NCI-H1105 (cell line): ENCODE measurements around the gene HADHA.

Experiments
- DNase-seq: peaks from one replicate; lab custom pipeline; 2025; lab: John Stamatoyannopoulos, UW

Gene HADHA

GRCh38 chr2:26191316-26192159 is 52.9 kb downstream of the HADHA start:
- no peak for DNase-seq

- no peak for DNase-seq
Observed at GRCh38 chr2:26190369-26190768, 54.1 kb downstream of the HADHA start.

DNA sequence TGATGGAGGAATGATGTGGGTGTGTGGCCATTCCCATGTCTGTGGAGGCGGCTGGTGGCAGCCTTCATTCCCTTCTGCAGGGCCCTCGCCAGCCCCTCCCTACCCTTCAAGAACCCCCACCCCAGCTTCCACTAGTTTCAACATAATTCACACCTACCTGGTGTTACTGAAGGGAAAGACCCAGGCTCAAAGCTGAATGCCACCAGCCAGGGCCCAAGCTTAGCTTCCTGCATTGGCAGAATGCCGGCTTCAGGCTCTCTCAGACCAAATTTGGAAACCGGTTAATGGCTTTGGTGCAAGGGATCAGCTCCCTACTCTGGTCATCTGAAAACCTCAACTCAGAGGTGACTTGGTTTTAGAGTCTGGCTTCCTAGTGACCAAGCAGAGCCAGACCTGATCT is 54.7 kb downstream of the HADHA start:
- no peak for DNase-seq

GRCh38 chr2:26189123-26189522 is 55.3 kb downstream of the HADHA start:
- DNase-seq = no peak

DNA sequence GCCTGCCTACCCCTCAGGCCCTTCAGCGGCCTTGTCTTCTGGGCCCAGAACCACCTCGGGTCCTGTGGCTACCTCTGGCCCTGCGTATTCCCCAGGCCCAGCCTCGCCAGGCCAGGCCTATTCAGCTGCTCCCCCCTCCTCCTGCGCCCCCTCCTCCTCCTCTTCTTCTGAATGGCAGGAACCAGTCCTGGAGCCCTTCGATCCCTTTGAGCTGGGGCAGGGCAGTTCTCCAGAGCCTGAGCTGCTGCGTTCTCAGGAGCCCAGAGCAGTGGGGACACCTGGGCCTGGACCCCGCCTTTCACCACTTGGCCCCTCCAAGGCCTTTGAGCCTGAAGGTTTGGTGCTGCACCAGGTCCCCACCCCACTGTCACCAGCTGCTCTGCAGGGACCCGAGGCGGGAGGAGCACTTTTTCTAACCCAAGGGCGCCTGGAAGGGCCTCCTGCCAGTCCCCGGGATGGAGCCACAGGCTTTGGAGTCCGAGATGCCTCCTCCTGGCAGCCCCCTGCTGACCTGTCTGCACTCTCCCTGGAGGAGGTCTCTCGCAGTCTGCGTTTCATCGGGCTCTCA is 56.8 kb downstream of the HADHA start:
- no peak for DNase-seq

- no peak for DNase-seq
Observed at GRCh38 chr2:26187114-26187513, 57.3 kb downstream of the HADHA start.

GRCh38 chr2:26185954-26186770 is 58.3 kb downstream of the HADHA start:
- DNase-seq = no peak

- DNase-seq = no peak
Observed at GRCh38 chr2:26185304-26185928, 59.0 kb downstream of the HADHA start.

- DNase-seq = no peak
Observed at GRCh38 chr2:26184555-26185303, 59.7 kb downstream of the HADHA start.

- no peak for DNase-seq
Observed at GRCh38 chr2:26184121-26184520, 60.3 kb downstream of the HADHA start.

- no peak for DNase-seq
Observed at GRCh38 chr2:26182887-26183630, 61.4 kb downstream of the HADHA start.

- no peak for DNase-seq
Observed at GRCh38 chr2:26182441-26182840, 62.0 kb downstream of the HADHA start.

DNA sequence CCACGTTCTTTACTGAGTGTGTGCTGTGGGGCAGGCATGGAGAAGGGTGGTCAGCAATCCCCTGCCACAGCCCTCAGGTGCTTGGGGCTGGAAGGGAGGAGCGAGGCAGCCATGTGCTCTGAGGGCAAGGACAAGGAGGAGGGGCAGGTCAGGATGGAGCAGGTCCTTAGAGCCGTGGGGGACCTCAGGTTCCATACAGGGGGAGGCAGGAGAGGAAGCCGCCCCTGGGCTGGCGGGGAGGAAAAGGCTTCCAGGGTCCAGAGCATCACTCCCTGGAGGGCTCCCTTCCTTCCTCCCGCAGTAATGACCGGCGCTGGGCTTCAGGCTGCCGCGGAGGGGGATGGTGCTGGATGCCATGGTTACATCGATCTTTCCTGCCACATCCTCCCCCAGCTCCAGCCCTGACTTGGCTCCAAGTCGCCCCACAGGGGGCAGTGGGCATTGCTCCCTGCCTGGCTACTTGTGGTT is 65.0 kb downstream of the HADHA start:
- no peak for DNase-seq

DNA sequence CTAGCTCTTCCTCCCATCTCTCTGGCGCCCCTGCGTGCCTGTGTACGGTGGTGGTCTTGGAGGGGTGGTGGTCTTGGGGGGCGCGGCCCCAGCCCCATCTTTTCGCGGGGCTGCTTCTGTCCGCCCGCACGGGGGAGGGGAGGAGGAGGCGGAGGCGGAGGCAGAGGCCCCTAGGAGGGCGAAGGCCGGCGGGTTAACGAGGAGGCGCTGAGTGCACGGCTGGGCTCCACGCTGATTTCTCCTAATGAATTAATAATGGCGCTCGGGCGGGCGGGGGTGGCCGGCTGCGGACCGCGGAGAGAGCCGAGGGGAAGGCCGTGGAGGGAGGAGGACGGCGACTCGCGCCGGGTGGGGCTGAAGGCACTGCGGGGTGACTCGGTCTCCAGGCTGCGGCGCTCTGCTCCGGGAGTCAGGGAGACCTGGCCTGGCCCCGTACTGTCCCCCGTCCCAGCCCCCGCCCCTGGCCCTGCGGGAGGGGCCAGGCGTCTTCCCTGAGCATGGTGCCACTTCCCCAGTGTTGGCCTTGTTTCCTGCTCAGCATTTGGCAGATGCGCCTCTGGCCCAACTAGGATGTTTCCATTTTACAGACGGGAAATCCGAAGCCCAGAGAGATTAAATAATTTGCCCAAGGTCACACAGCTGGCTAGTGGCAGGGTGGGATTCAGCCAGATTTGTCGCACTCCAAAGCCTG is 65.5 kb downstream of the HADHA start:
- no peak for DNase-seq

DNA sequence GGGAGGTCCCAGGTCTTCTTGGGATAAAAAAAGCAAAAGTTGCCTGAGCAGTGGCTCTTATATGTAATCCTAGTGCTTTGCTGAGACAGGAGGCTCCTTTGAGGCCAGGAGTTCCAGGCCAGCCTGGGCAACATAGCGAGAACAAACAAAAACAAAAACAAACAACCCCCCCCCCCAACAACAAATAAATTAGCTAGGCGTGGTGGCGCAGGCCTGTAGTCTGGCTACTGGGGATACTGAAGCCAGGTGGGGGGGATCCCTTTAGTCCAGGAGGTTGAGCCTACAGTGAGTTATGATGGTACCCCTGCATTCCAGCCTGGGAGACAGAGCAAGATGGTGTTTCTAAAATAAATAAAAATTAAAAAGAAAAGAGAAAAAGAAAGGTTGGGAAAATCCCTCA is 66.2 kb downstream of the HADHA start:
- no peak for DNase-seq

DNA sequence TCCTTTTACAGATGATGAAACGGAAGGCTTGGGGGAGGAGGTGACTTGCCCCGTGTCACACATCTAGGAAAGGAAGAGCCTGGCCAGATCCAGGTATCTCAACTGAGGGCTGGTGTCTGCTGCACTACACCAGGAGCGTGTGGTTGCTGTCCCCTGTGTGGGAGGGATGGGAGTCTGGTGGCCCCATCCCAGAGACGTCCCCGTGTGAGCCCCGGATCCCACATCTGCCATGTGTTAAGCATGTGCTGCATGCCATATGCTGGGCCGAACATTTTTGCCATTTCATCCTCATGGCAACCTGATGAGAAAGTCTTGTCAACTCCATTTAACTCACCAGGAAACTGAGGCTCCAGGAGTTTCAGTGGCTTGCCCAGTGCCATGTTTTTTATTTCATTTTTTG is 67.3 kb downstream of the HADHA start:
- no peak for DNase-seq

- no peak for DNase-seq
Observed at GRCh38 chr2:26176279-26176615, 68.2 kb downstream of the HADHA start.

- no peak for DNase-seq
Observed at GRCh38 chr2:26175466-26176278, 68.8 kb downstream of the HADHA start.

DNA sequence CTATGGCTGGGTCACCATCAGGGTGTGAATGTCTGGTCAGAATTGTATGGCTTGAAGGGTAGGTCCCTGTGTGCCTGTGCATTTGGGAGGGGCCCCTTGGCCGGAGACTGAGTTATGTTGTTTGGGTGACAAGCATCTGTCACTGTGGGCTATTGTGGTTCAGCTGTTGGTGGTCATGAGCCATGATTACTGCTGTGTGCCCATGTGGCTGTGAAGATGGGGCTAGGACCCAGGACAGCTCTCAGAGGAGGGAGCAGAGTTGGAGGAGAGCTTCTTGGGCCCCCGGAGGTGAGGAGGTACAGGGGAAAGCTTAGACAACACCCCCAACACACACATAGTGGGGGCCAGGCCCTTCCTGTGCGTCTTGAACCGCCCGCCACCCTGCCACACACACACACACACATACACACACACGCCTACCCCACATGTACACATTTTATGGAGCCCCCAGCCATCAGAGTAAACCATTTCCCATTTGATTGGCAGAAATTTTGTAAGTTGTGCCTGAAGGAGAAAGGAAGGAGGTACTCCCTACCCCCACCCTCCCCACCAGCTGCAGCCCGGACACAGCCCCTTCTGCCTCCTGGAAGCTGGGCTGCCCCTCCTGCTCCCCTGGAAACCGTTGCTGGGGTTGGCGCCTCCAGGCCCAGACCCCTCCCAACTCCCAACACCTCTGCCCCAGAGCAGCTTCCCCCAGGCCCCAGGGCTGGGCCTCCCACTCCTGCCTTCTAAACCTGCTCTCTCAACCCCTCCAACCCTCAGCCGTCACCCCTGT is 69.6 kb downstream of the HADHA start:
- no peak for DNase-seq
